HG03565 (cell line): ENCODE measurements around the gene CCDC148.

ENCODE experiments used
- ATAC-seq: cut with Tn5 transposase; IDR thresholded peaks from one replicate; pipeline ENCODE4 v1.9.1; 2021; ENCODE audit warnings: mild to moderate bottlenecking, moderate library complexity; ENCODE audit not compliant: unreplicated experiment

The CCDC148 gene

DNA sequence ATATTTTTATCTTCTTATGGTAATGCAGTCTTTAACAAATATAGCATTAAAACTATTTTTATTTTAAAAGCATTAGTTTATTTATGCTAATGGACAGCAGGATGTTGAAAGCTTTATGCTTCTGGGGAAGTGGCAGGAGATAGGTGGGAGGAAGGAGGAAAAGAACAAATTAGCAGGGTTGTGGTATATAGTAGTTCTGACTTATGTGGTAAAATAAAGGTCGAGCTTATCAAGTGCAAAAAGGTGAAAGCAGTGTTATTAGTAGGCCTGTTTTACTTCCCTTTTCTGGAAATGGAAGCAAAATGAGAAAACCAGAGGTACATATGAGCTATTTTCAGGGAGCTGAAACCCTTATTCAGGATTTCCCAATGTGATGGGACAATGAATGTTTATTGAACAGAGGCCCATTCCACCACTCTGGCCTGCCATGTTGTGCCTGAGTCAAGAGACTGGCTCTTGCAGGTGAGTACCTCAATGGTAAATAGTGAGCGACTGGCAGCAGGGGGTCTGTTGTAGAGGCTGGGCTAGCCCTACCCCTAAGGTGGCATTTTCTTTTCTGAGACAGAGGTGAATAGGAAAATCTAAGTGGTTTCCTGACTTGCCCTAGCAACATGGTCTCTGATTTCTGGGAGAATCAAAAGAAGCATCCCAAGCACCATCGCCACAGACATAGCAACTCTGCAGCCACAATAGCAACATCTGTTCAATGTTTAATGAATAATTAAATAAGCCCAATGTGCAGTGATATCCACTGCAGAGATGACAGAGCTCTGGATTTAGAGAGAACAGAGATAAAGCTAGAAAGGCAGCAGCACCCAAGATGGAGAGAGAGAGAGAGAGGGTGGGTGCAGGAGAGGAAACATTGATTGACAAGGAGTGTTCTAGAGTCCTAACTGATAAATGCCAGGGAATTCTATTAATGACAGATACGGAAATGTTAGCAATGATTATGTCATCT is 235.2 kb downstream of the CCDC148 start:
- peak; percentile 63 for ATAC-seq

DNA sequence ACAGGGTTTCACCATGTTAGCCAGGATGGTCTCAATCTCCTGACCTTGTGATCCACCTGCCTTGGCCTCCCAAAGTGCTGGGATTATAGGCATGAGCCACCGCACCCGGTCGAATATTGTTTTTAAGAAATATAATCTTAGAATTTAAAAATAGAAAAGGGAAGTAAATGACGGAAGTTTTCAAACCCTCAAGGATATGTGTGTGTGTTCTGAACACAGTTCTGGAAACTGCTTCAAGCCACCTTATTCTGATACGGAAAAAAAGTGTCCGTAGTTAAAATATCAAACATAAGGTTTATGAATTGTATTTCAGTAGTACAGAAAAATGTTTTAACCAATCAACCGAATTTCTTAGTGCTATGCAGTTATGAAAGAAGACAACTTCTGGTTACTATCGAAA is 239.0 kb downstream of the CCDC148 start:
- ATAC-seq: no peak

DNA sequence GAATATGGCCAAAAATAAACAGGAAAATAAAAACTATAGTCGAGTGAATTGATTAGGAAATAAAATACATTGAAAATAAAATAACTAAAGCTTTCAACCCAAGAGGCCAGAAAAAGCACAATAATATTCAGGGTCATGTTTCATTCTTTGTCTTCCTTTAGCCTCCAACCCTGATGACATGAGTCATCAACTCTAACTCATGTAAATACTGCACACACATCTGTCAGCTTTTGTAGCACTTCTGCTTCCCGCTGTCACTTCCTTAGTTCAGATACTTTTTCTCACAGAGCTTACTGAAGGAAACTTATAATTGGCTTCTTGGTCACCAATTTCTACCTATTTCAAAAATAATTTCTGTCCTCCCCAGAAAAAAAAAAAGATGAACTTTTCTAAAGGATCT is 242.1 kb downstream of the CCDC148 start:
- peak; percentile 99 for ATAC-seq

- ATAC-seq: no peak
Measured at GRCh38 chr2:158213773-158214172, 242.8 kb downstream of the CCDC148 start.

DNA sequence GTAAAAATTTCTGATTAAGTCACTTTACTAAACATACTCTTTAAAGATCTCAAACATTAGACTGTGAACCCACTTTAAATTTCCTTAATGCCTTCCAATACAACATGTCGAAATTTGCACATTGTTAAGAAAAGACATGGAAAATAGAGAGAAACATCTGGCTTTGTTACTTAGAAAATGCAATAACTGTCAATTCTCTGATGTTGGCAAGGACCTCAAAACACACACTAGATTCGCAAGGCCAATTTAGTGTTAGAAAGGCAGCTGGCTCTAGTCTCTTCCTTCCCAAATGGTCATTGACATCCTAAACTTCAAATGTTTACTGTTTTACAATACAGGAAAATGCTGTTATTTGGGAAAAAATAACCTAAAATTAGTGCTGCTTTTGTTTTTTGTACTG is 244.3 kb downstream of the CCDC148 start:
- no peak for ATAC-seq

DNA sequence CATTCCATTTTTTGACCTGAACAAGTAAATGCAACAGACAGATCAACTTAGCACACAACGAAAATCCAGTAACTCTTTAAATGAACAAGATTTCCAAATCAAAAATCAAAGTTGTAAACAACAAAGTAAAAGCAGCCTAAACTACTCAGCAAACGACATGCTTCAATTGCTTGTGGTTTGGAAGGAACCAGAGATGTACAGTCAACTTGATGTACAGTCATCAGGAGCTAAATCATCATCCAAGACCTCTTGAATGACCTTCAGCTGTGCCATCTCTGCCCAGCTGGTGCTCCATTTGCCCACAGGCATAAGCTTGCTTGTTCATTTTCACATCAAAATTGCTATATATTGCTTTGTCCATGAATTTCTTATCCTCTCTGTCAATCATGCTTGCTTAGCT is 245.1 kb downstream of the CCDC148 start:
- ATAC-seq: no peak

GRCh38 chr2:158207354-158207753 is 249.2 kb downstream of the CCDC148 start:
- no peak for ATAC-seq

- no peak for ATAC-seq
Measured at GRCh38 chr2:158205215-158205614, 251.3 kb downstream of the CCDC148 start.

GRCh38 chr2:158204741-158205165 is 251.8 kb downstream of the CCDC148 start:
- no peak for ATAC-seq

DNA sequence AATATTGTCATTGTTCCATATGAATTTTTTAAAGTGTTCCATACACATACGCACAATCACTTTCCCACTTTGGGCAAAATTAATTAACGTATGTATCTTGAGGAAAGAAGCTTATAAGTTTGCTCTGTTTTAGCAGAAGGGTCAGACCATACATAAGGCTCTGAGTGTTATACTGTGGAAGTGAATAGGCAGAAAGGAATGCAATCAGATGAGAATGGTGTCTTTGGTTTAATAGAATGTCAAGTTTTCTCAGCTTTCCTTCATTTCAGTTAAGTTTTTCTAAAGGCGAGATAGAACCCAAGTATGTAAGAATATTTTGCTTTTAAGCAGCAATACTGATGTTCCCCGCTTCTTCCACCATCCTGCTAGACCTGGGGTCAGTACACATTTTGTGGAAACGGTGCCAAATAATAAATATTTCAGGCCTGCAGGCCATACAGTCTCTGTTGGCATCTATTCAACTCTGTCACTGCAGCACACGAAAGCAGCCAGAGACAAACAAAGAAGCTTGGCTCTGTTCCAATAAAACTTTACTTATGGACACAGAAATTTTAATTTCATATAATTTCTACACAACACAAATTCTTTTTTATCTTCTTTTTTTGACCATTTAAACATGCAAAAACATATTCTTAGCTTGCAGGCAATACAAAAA is 254.3 kb downstream of the CCDC148 start:
- ATAC-seq: no peak

GRCh38 chr2:158199928-158200650 is 256.5 kb downstream of the CCDC148 start:
- ATAC-seq: no peak

DNA sequence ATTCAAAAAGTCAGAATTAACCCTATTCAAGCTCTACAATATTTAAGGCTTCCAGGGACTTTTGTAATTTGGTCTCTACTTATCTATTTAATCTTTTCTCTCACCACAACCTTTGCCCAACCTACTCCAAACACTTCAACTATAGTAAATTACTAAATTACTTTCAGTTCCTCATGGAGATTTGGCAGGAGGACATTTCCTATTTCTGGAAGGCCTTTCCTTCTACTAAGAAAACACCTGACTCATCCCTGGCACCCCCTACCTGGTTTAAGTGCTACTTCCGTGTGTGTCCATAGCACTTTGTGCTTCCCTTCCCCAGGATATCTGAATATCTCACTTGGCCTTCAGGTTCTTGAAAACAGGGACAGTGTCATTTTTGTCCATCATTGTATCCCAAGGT is 258.6 kb downstream of the CCDC148 start:
- no peak for ATAC-seq

DNA sequence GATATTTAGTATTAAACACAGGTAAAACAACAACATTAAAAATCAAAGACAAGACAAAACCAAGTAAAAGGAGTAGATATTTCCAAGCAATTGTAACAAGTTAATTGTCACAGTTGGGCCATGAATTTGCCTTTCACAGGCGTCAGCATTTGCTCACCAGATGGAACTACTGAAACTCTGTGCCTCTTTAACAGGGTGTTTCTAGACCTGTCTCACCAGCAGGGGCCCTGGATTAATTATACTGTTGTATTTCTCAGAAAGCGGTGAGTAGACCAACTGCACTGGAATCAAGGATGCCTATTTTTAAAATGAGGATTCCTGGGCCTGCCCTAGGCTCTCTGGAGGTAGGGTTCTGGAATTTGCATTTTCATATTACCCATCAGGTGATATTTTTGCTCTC is 262.3 kb downstream of the CCDC148 start:
- no peak for ATAC-seq

DNA sequence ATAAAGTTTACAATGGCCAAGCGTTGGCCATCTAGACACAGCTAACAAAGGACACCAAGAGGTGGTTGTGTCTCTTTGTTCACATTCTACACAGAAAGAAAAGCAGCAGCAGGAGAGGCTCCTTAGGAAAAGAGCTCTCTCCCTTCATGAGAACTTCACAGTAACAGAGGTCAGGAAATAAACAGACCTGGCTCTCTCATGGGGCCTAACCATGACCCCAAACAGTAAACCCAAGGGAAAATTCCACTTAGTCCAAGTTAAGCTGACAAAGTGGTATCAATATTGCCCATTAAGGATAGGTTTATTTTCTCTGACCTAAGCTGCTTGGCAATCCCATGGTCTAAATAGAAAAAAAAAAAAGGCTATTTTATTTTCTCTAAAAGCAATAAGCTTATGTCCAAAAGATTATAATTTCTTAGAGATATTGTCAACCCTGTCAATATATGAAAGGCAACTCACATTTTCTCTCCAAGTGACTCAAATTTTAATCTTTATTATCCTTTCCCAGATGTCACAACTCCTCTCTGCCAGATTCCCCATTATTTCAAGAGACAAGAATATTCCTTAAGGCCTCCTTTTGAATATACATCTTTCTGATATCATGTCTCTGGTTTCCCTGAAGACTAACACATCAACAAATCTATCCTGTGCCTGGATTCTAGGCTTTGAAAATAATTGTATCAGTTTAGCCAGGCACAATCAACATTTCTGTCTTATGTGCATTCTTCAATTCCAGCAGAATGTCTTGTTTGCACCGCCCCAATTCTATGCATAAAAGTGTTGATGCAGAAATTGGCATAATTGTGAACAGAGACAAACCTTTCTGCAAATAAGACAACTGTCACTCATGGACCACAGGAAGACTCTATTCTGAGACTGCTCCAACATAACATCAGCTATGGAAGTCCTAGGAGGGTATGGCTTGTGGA is 263.8 kb downstream of the CCDC148 start:
- ATAC-seq: no peak

GRCh38 chr2:158191076-158191895 is 265.3 kb downstream of the CCDC148 start:
- peak; percentile 73 for ATAC-seq

DNA sequence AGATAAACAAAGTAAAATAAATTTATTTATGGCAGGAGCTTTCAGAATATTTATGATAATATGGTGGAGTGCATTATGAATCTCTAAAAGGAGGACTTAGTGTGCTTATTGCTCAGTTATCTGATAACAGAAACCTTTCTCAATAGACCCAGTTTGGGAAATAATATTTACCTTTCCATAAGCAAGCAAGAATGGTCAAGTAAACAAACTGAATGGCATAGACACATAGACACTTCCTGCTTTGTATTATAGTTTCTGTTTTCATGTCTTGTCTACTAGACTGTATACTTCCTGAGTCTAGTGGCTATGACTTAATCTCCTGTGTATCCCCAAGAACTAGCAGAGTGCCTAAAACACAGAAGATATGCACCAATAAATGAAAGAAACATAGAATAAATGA is 267.0 kb downstream of the CCDC148 start:
- peak; percentile 58 for ATAC-seq

DNA sequence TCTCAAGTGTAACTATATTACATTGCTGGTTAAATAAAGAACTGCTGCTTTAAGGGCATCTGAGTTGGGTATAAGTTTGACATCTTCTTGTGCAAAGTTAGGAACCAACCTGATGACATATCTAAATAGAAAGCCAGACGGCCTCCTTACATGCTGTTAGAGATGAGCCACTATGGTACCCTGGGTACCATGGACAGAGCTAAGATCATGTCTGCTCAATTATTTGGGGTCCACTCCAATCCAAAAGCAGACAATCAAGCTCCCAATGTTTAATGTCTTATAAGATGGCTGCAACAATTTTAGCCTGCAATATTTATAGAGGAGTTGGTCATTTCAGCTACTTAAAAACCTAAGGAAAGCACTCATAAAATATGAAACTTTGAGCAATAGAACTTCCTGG is 268.6 kb downstream of the CCDC148 start:
- ATAC-seq: no peak

- no peak for ATAC-seq
Measured at GRCh38 chr2:158184556-158185343, 271.8 kb downstream of the CCDC148 start.

- ATAC-seq: no peak
Measured at GRCh38 chr2:158184001-158184400, 272.6 kb downstream of the CCDC148 start.
